ENCODE results near the gene ANKRD2. TPM values are rescaled to one million over a fixed set of nuclear protein-coding genes. Genes with fewer than 3 reads are reported as not detected.
A peak's percentile ranks its signal among the peaks of the same experiment; 100 is the strongest.

The ANKRD2 gene
- total and polyA plus RNA-seq, 4 donors, result 1.2 to 3.1 (median 3.0) TPM; not detected in 1

GRCh38 chr10:97612386-97612785 is 39.8 kb downstream of the ANKRD2 start:
- WGBS, 2 donors, result 43 to 71% methylated on average over 2 of the region's 2 CpGs
- Histone ChIP-seq H3K4me3 (no peak overlapping the region), H3K36me3 (ENCODE audit: control insufficient read depth in 4 of 4, insufficient read depth in 4 of 4, low read length in 4 of 4) (peaks cover 0 to 4% (median 1%) of the 10 kb centered on the region in 4 donors), H3K4me1 (ENCODE audit: control insufficient read depth in 5 of 5, insufficient read depth in 5 of 5, low read length in 5 of 5) (peaks cover 0 to 3% (median 0%) of the 10 kb centered on the region in 5 donors), H3K27ac (ENCODE audit: low read depth in 1 of 2, low read length in 1 of 2) (peak overlapping the region in 1 of 2 donors; percentile 48), H3K9ac (ENCODE audit: insufficient read depth in 1 of 2, low read length in 2 of 2) (no peak overlapping the region), H3K27me3 (ENCODE audit: control insufficient read depth in 3 of 3, insufficient read depth in 3 of 3, low read length in 2 of 3) (no peaks in the 10 kb centered on the region), H3K9me3 (ENCODE audit: control insufficient read depth in 4 of 4, insufficient read depth in 3 of 4, low read length in 3 of 4) (no peaks in the 10 kb centered on the region)
- ATAC-seq (ENCODE audit: insufficient read depth, low FRiP score) (no peak), DNase-seq (peak in 2 of 3 donors; percentile 26 to 40)
- TF ChIP-seq, protein P1, sequence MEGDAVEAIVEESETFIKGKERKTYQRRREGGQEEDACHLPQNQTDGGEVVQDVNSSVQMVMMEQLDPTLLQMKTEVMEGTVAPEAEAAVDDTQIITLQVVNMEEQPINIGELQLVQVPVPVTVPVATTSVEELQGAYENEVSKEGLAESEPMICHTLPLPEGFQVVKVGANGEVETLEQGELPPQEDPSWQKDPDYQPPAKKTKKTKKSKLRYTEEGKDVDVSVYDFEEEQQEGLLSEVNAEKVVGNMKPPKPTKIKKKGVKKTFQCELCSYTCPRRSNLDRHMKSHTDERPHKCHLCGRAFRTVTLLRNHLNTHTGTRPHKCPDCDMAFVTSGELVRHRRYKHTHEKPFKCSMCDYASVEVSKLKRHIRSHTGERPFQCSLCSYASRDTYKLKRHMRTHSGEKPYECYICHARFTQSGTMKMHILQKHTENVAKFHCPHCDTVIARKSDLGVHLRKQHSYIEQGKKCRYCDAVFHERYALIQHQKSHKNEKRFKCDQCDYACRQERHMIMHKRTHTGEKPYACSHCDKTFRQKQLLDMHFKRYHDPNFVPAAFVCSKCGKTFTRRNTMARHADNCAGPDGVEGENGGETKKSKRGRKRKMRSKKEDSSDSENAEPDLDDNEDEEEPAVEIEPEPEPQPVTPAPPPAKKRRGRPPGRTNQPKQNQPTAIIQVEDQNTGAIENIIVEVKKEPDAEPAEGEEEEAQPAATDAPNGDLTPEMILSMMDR (IDR thresholded peaks at IDR 0.05; ENCODE audit: control extremely low read depth, extremely low read depth), result no peak

GRCh38 chr10:97618285-97618684 is 45.7 kb downstream of the ANKRD2 start:
- H3K36me3 ChIP-seq (ENCODE audit: control insufficient read depth in 4 of 4, insufficient read depth in 4 of 4, low read length in 4 of 4), result peaks cover 0 to 4% (median 1%) of the 10 kb centered on the region in 4 donors
- H3K9ac ChIP-seq (ENCODE audit: insufficient read depth in 1 of 2, low read length in 2 of 2), result no peak overlapping the region
- no peak for ATAC-seq (ENCODE audit: insufficient read depth, low FRiP score)
- H3K9me3 ChIP-seq (ENCODE audit: control insufficient read depth in 4 of 4, insufficient read depth in 3 of 4, low read length in 3 of 4), result no peaks in the 10 kb centered on the region
- 89 to 100% methylated on average over 4 of the region's 4 CpGs for WGBS, 2 donors
- DNase-seq, result no peak
- no peaks in the 10 kb centered on the region for H3K4me1 ChIP-seq (ENCODE audit: control insufficient read depth in 5 of 5, insufficient read depth in 5 of 5, low read length in 5 of 5)
- TF ChIP-seq, protein P1 (IDR thresholded peaks at IDR 0.05; ENCODE audit: control extremely low read depth, extremely low read depth), result no peak
- H3K4me3 ChIP-seq, result no peak overlapping the region
- no peak overlapping the region for H3K27ac ChIP-seq (ENCODE audit: low read depth in 1 of 2, low read length in 1 of 2)
- H3K27me3 ChIP-seq (ENCODE audit: control insufficient read depth in 3 of 3, insufficient read depth in 3 of 3, low read length in 2 of 3), result no peaks in the 10 kb centered on the region

DNA sequence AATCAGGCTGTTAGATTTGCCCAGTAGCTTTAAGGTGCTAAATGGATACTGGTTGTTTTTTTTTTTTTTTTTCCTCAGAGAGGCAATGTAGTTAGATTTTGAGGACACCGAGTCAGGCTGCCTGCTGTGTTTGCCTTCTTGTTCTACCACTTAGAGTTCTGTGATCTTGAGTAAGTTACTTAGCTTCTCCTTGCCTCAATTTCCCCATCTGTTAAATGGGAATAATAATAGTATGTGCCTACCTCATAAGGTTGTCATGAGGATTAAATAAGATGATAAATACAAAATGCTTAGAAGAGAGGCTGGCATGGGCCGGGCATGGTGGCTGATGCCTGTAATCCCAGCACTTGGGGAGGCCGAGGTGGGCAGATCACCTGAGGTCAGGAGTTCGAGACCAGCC is 46.2 kb downstream of the ANKRD2 start:
- 95 to 98% methylated on average over 3 to 4 of the region's 4 CpGs for WGBS, 2 donors
- Histone ChIP-seq H3K4me3 (no peak overlapping the region), H3K27ac (ENCODE audit: low read depth in 1 of 2, low read length in 1 of 2) (no peak overlapping the region), H3K36me3 (ENCODE audit: control insufficient read depth in 4 of 4, insufficient read depth in 4 of 4, low read length in 4 of 4) (peaks cover 0 to 4% (median 1%) of the 10 kb centered on the region in 4 donors), H3K9me3 (ENCODE audit: control insufficient read depth in 4 of 4, insufficient read depth in 3 of 4, low read length in 3 of 4) (no peaks in the 10 kb centered on the region), H3K27me3 (ENCODE audit: control insufficient read depth in 3 of 3, insufficient read depth in 3 of 3, low read length in 2 of 3) (no peaks in the 10 kb centered on the region), H3K9ac (ENCODE audit: insufficient read depth in 1 of 2, low read length in 2 of 2) (no peak overlapping the region), H3K4me1 (ENCODE audit: control insufficient read depth in 5 of 5, insufficient read depth in 5 of 5, low read length in 5 of 5) (no peaks in the 10 kb centered on the region)
- ATAC-seq (ENCODE audit: insufficient read depth, low FRiP score) (no peak), DNase-seq (no peak)
- TF ChIP-seq, protein P1 (IDR thresholded peaks at IDR 0.05; ENCODE audit: control extremely low read depth, extremely low read depth), result no peak

GRCh38 chr10:97623277-97623676 is 50.7 kb downstream of the ANKRD2 start:
- 86 to 89% methylated on average over 1 of the region's 1 CpG for WGBS, 2 donors
- Histone ChIP-seq H3K9ac (ENCODE audit: insufficient read depth in 1 of 2, low read length in 2 of 2) (no peak overlapping the region), H3K4me3 (no peak overlapping the region), H3K27me3 (ENCODE audit: control insufficient read depth in 3 of 3, insufficient read depth in 3 of 3, low read length in 2 of 3) (no peaks in the 10 kb centered on the region), H3K36me3 (ENCODE audit: control insufficient read depth in 4 of 4, insufficient read depth in 4 of 4, low read length in 4 of 4) (no peaks in the 10 kb centered on the region), H3K9me3 (ENCODE audit: control insufficient read depth in 4 of 4, insufficient read depth in 3 of 4, low read length in 3 of 4) (no peaks in the 10 kb centered on the region), H3K27ac (ENCODE audit: low read depth in 1 of 2, low read length in 1 of 2) (no peak overlapping the region), H3K4me1 (ENCODE audit: control insufficient read depth in 5 of 5, insufficient read depth in 5 of 5, low read length in 5 of 5) (no peaks in the 10 kb centered on the region)
- ATAC-seq (ENCODE audit: insufficient read depth, low FRiP score), result no peak
- peak in 1 of 3 donors; percentile 14 for DNase-seq
- TF ChIP-seq, protein P1 (IDR thresholded peaks at IDR 0.05; ENCODE audit: control extremely low read depth, extremely low read depth), result no peak
